HCT116 (cell line): ENCODE data around the gene DPH6. TPM values are rescaled to one million over a fixed set of nuclear protein-coding genes. Genes with fewer than 3 reads are reported as not detected.

ENCODE experiments used
- ATAC-seq: fragments of 200-7000 bp; cut with Tn5 transposase; 2 replicates; pipeline ENCODE4 v1.9.1; 2020; ENCODE audit warnings: mild to moderate bottlenecking, moderate library complexity
- BruUV-seq: library from RNA; stranded (reverse); fragments of 400-500 nt; replicated peaks from 2 replicates; lab custom pipeline; 2021; lab: Mats Ljungman, UMichigan
- CTCF ChIA-PET: fragments of 300-600 bp; sonication (Branson Sonifier 250); formaldehyde crosslinking; loops from one replicate; lab custom pipeline; 2021; ENCODE audit warnings: antibody characterized with exemption; lab: Charles Lee
- POLR2A ChIA-PET: fragments of 300-600, 350-600 bp; sonication (Branson Sonifier 250); formaldehyde crosslinking; loops from one replicate; lab custom pipeline; 2021; ENCODE audit warnings: antibody characterized with exemption; lab: Charles Lee
- RAD21 ChIA-PET, 2 experiments: fragments of 300-600 bp; sonication (Branson Sonifier 250); formaldehyde crosslinking; loops; one replicate each; lab custom pipeline; 2023; ENCODE audit warnings: low total read pairs in 2 of 2; ENCODE audit not compliant: uncharacterized antibody in 2 of 2, unreplicated experiment in 2 of 2, low non-redundant PET in 1 of 2; lab: Charles Lee
- DNase-seq: peaks from one replicate; pipeline ENCODE4 v3.0.0-alpha.2; 2010; ENCODE audit warnings: low read depth, low spot score
- H2AFZ ChIP-seq: fragments of 200-600 bp; shearing (Covaris generic), sonication (generic); 2 replicates; pipeline ENCODE4 v1.6.1; 2017; ENCODE audit warnings: low read depth, mixed run types, mixed read lengths, antibody characterized with exemption, low read length; ENCODE audit not compliant: poor library complexity, severe bottlenecking
- H3K27ac ChIP-seq: 2 replicates; pipeline ENCODE4 v1.5.1; 2012; ENCODE audit warnings: low read depth, low read length
- H3K27me3 ChIP-seq: fragments of 200-600 bp; sonication (generic); 2 replicates; pipeline ENCODE4 v1.6.1; 2016; ENCODE audit warnings: mixed run types, low read length, mixed read lengths; ENCODE audit not compliant: insufficient read depth
- H3K36me3 ChIP-seq, 2 experiments: fragments of 200-500 bp in 1 of 2; fragments of 200-600 bp in 1 of 2; sonication (Bioruptor generic) in 1 of 2; sonication (generic) in 1 of 2; 2 replicates each; pipeline versions ENCODE4 v1.5.1 to v1.6.1; 2014 to 2016; ENCODE audit warnings: low read length in 2 of 2, inconsistent platforms in 1 of 2, mixed read lengths in 1 of 2, mixed run types in 1 of 2; ENCODE audit not compliant: insufficient read depth in 2 of 2, control insufficient read depth in 1 of 2
- H3K4me1 ChIP-seq, 2 experiments: fragments of 200-600 bp in 1 of 2; sonication (generic) in 1 of 2; 2 replicates each; pipeline versions ENCODE4 v1.5.1 to v1.6.1; 2012 to 2017; ENCODE audit warnings: low read length in 2 of 2, inconsistent platforms in 1 of 2, mild to moderate bottlenecking in 1 of 2, mixed read lengths in 1 of 2, mixed run types in 1 of 2, moderate library complexity in 1 of 2; ENCODE audit not compliant: insufficient read depth in 2 of 2, control insufficient read depth in 1 of 2
- H3K4me2 ChIP-seq: fragments of 200-600 bp; sonication (generic); 2 replicates; pipeline ENCODE4 v1.6.1; 2017; ENCODE audit warnings: mixed run types, low read length, mixed read lengths
- H3K4me3 ChIP-seq, 2 experiments: fragments of 200-600 bp in 1 of 2; sonication (generic) in 1 of 2; replicated peaks in 1 of 2; 2 replicates each; pipeline ENCODE4 v1.5.1; 2011 to 2016; ENCODE audit warnings: low read length in 2 of 2, control low read depth in 1 of 2, low read depth in 1 of 2, mild to moderate bottlenecking in 1 of 2, mixed read lengths in 1 of 2, mixed run types in 1 of 2
- H3K79me2 ChIP-seq: fragments of 200-600 bp; sonication (generic); 2 replicates; pipeline ENCODE4 v1.6.1; 2017; ENCODE audit warnings: mild to moderate bottlenecking, mixed run types, low read length, moderate library complexity, mixed read lengths; ENCODE audit not compliant: insufficient read depth
- H3K9ac ChIP-seq: fragments of 200-600 bp; sonication (generic); 2 replicates; pipeline ENCODE4 v1.6.1; 2016; ENCODE audit warnings: low read length, mixed read lengths
- H3K9me2 ChIP-seq: fragments of 200-600 bp; sonication (generic), shearing (Covaris generic); 2 replicates; pipeline ENCODE4 v1.6.1; 2017; ENCODE audit warnings: mixed run types, mild to moderate bottlenecking, moderate library complexity; ENCODE audit not compliant: insufficient read depth
- H3K9me3 ChIP-seq, 2 experiments: fragments of 200-500 bp in 1 of 2; fragments of 200-600 bp in 1 of 2; sonication (Bioruptor generic) in 1 of 2; sonication (generic) in 1 of 2; 2 replicates each; pipeline ENCODE4 v1.6.1; 2014 to 2017; ENCODE audit warnings: low read length in 2 of 2, mixed read lengths in 2 of 2, inconsistent platforms in 1 of 2, low read depth in 1 of 2, mild to moderate bottlenecking in 1 of 2, mixed run types in 1 of 2, moderate library complexity in 1 of 2; ENCODE audit not compliant: control insufficient read depth in 1 of 2, insufficient read depth in 1 of 2
- H4K20me1 ChIP-seq: fragments of 200-600 bp; sonication (generic), shearing (Covaris generic); 2 replicates; pipeline ENCODE4 v1.6.1; 2017; ENCODE audit warnings: mixed run types, mild to moderate bottlenecking, moderate library complexity; ENCODE audit not compliant: insufficient read depth
- EGR1 ChIP-seq: IDR thresholded peaks from 2 replicates; pipeline ENCODE4 v1.6.1; 2012; ENCODE audit warnings: low read depth
- EZH2phosphoT487 ChIP-seq: fragments of 200-600 bp; IDR thresholded peaks from 2 replicates; pipeline ENCODE4 v1.6.1; 2018; ENCODE audit warnings: antibody characterized with exemption, borderline replicate concordance
- JUND ChIP-seq: IDR thresholded peaks from 2 replicates; pipeline ENCODE4 v1.6.1; 2012
- POLR2AphosphoS5 ChIP-seq: IDR thresholded peaks from 2 replicates; pipeline ENCODE4 v1.6.1; 2011; ENCODE audit warnings: mild to moderate bottlenecking, low read depth, low read length, moderate library complexity
- RAD21 ChIP-seq: IDR thresholded peaks from 2 replicates; pipeline ENCODE4 v1.6.1; 2012; ENCODE audit warnings: low read depth, mild to moderate bottlenecking
- SP1 ChIP-seq: IDR thresholded peaks from 2 replicates; pipeline ENCODE4 v1.6.1; 2012; ENCODE audit warnings: low read depth
- ZFX ChIP-seq: fragments of 450-650 bp; IDR thresholded peaks from 2 replicates; pipeline ENCODE4 v1.6.1; 2017
- ZNF274 ChIP-seq: fragments of 200-500 bp; sonication (Bioruptor generic); IDR thresholded peaks from 2 replicates; pipeline ENCODE4 v1.6.1; 2014; ENCODE audit warnings: mild to moderate bottlenecking, low read depth, low read length, inconsistent platforms
- intact Hi-C: fragments of 100-400 bp; cut with micrococcal nuclease; formaldehyde crosslinking; loops from 2 replicates; pipeline ENCODE4 v1.10.0; 2022
- total RNA-seq: library from RNA; stranded (reverse); gene quantifications from one replicate; pipeline ENCODE4 v1.2.1, GENCODE V29; 2021; ENCODE audit not compliant: unreplicated experiment
- TF ChIP-seq, protein P1 (sequence below): IDR thresholded peaks from 2 replicates; pipeline ENCODE4 v1.6.1; 2012
- TF ChIP-seq, protein P2 (sequence below): IDR thresholded peaks from 2 replicates; pipeline ENCODE4 v1.6.1; 2011; ENCODE audit warnings: mild to moderate bottlenecking, low read length, moderate library complexity; ENCODE audit not compliant: insufficient replicate concordance; ENCODE audit errors: extremely low read depth
- TF ChIP-seq, protein P3 (sequence below): IDR thresholded peaks from 2 replicates; pipeline ENCODE4 v1.6.1; 2012; ENCODE audit warnings: low read depth
- TF ChIP-seq, protein P4 (sequence below), 3 experiments: fragments of 200-600 bp in 1 of 3; sonication (generic) in 1 of 3; IDR thresholded peaks in 2 of 3; conservative IDR thresholded peaks in 1 of 3; 2 replicates each; pipeline ENCODE4 v1.5.1; 2012 to 2017; ENCODE audit warnings: low read depth in 2 of 3, low read length in 2 of 3, antibody characterized with exemption in 1 of 3, borderline replicate concordance in 1 of 3, control low read depth in 1 of 3, mild to moderate bottlenecking in 1 of 3, mixed read lengths in 1 of 3, mixed run types in 1 of 3, moderate library complexity in 1 of 3; ENCODE audit not compliant: insufficient read depth in 1 of 3

DPH6 gene
- total RNA-seq, 1 experiment from 2014 or later: 18.2 TPM

DNA sequence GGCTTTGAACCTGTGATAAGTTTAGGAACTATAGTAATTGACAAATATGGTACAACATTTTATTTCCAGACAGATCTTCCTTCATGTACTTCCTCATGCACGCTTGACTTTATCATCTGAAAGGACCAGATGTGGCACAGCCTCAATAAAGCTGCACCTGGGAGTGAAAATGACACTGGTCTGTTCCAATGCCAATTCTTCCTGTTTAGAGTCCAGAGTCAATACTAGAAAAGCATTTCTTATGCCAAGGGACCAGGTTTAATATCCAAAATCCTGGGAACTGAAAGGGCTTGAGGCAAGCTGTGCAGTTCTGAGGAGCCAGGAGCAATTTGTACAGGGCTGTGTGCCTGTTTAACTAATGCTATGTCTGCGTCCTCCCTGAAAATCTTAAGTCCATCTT is 15.3 kb downstream of the DPH6 start (continued):
- TF ChIP-seq, protein P1, sequence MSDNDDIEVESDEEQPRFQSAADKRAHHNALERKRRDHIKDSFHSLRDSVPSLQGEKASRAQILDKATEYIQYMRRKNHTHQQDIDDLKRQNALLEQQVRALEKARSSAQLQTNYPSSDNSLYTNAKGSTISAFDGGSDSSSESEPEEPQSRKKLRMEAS: no peak

DNA sequence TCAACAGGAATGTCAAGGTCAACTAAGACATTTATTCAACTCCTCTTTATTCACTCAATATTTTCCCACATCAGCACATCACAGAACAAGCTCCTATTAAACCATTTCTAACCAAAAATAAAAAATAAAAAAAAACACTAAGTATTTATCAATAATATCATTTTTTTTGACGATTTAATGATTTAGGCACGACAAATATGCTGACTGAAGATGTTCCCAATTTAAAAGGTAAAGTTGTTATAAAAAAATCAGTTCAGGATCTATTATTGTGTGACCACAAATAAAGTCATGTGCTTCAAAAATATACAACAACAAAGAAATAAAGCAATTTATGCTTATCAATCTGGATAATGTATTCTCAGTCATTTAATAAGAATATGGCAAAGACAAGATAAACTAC is 16.2 kb downstream of the DPH6 start:
- intact Hi-C loops: no loop called here
- no TSS peak for BruUV-seq
- Histone ChIP-seq H3K9me3 (peaks cover 0 to 5% of the 10 kb centered on the region in 2 experiments; a peak in 2 of 4 replicates), H3K79me2 (no peaks in the 10 kb centered on the region), H3K4me3 (no peak overlapping the region), H3K9me2 (no peaks in the 10 kb centered on the region), H3K9ac (no peak overlapping the region), H4K20me1 (no peaks in the 10 kb centered on the region), H3K4me1 (no peaks in the 10 kb centered on the region), H3K27me3 (no peaks in the 10 kb centered on the region), H3K4me2 (no peak overlapping the region), H3K27ac (no peak overlapping the region), H2AFZ (no peak overlapping the region), H3K36me3 (peaks cover 0 to 4% of the 10 kb centered on the region in 2 experiments; a peak in 2 of 4 replicates)
- no peak for ATAC-seq
- RAD21 ChIA-PET: no interaction called here
- no peak for DNase-seq
- CTCF ChIA-PET: no interaction called here
- POLR2A ChIA-PET: no interaction called here
- TF ChIP-seq, protein P2, sequence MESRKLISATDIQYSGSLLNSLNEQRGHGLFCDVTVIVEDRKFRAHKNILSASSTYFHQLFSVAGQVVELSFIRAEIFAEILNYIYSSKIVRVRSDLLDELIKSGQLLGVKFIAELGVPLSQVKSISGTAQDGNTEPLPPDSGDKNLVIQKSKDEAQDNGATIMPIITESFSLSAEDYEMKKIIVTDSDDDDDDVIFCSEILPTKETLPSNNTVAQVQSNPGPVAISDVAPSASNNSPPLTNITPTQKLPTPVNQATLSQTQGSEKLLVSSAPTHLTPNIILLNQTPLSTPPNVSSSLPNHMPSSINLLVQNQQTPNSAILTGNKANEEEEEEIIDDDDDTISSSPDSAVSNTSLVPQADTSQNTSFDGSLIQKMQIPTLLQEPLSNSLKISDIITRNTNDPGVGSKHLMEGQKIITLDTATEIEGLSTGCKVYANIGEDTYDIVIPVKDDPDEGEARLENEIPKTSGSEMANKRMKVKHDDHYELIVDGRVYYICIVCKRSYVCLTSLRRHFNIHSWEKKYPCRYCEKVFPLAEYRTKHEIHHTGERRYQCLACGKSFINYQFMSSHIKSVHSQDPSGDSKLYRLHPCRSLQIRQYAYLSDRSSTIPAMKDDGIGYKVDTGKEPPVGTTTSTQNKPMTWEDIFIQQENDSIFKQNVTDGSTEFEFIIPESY: no peak
- TF ChIP-seq POLR2AphosphoS5: no peak
- TF ChIP-seq, protein P3, sequence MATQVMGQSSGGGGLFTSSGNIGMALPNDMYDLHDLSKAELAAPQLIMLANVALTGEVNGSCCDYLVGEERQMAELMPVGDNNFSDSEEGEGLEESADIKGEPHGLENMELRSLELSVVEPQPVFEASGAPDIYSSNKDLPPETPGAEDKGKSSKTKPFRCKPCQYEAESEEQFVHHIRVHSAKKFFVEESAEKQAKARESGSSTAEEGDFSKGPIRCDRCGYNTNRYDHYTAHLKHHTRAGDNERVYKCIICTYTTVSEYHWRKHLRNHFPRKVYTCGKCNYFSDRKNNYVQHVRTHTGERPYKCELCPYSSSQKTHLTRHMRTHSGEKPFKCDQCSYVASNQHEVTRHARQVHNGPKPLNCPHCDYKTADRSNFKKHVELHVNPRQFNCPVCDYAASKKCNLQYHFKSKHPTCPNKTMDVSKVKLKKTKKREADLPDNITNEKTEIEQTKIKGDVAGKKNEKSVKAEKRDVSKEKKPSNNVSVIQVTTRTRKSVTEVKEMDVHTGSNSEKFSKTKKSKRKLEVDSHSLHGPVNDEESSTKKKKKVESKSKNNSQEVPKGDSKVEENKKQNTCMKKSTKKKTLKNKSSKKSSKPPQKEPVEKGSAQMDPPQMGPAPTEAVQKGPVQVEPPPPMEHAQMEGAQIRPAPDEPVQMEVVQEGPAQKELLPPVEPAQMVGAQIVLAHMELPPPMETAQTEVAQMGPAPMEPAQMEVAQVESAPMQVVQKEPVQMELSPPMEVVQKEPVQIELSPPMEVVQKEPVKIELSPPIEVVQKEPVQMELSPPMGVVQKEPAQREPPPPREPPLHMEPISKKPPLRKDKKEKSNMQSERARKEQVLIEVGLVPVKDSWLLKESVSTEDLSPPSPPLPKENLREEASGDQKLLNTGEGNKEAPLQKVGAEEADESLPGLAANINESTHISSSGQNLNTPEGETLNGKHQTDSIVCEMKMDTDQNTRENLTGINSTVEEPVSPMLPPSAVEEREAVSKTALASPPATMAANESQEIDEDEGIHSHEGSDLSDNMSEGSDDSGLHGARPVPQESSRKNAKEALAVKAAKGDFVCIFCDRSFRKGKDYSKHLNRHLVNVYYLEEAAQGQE: no peak
- no peak for TF ChIP-seq JUND
- TF ChIP-seq, protein P4, sequence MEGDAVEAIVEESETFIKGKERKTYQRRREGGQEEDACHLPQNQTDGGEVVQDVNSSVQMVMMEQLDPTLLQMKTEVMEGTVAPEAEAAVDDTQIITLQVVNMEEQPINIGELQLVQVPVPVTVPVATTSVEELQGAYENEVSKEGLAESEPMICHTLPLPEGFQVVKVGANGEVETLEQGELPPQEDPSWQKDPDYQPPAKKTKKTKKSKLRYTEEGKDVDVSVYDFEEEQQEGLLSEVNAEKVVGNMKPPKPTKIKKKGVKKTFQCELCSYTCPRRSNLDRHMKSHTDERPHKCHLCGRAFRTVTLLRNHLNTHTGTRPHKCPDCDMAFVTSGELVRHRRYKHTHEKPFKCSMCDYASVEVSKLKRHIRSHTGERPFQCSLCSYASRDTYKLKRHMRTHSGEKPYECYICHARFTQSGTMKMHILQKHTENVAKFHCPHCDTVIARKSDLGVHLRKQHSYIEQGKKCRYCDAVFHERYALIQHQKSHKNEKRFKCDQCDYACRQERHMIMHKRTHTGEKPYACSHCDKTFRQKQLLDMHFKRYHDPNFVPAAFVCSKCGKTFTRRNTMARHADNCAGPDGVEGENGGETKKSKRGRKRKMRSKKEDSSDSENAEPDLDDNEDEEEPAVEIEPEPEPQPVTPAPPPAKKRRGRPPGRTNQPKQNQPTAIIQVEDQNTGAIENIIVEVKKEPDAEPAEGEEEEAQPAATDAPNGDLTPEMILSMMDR (IDR thresholded peaks at IDR 0.05 in 2 of 3, conservative IDR thresholded peaks at IDR 0.05 in 1 of 3; ENCODE audit: borderline replicate concordance in 1 of 3, insufficient read depth in 1 of 3, low read depth in 2 of 3, low read length in 2 of 3): no peak
- no peak for TF ChIP-seq SP1
- no peak for TF ChIP-seq EGR1
- TF ChIP-seq EZH2phosphoT487: no peak
- TF ChIP-seq ZFX: no peak
- no peak for TF ChIP-seq RAD21
- no peak for TF ChIP-seq ZNF274
